Right cardiac atrium (tissue), 5 donors: ENCODE results near the gene KDM4C. TPM values are rescaled to one million over a fixed set of nuclear protein-coding genes. Genes with fewer than 3 reads are reported as not detected.

ENCODE experiments used
- ATAC-seq, 2 donors: fragments of 200-7000 bp; cut with Tn5 transposase; one replicate each; pipeline versions ENCODE4 v1.8.0 to v1.9.1; 2020; ENCODE audit warnings: moderate library complexity in 2 of 2, mild to moderate bottlenecking in 1 of 2
- DNase-seq, 3 donors: peaks; one replicate each; pipeline ENCODE4 v3.0.0-alpha.2; 2020
- H3K27ac ChIP-seq: one replicate; pipeline ENCODE4 v1.5.1; 2013; ENCODE audit warnings: mild to moderate bottlenecking, low read length, control low read depth, moderate library complexity
- H3K27me3 ChIP-seq: one replicate; pipeline ENCODE4 v1.6.1; 2013; ENCODE audit not compliant: control insufficient read depth, insufficient read depth
- H3K4me1 ChIP-seq: one replicate; pipeline ENCODE4 v1.6.1; 2013; ENCODE audit warnings: low read length; ENCODE audit not compliant: control insufficient read depth, insufficient read depth
- H3K4me3 ChIP-seq: one replicate; pipeline ENCODE4 v1.5.1; 2013; ENCODE audit warnings: low read length, control low read depth
- H3K9me3 ChIP-seq: one replicate; pipeline ENCODE4 v1.6.1; 2013; ENCODE audit warnings: low read length; ENCODE audit not compliant: control insufficient read depth
- WGBS: extraction: QIAGEN DNeasy Blood & Tissue Kit; methylation state at CpG from one replicate; pipeline ENCODE4 v1.1.7; 2013; 5-methylcytosine and 5-hydroxymethylcytosine counted together
- intact Hi-C, 4 donors: fragments of 100-400 bp; cut with DNase I; formaldehyde crosslinking; loops; one replicate each; pipeline versions ENCODE4 v1.11.0 to v1.14.0; 2022 to 2023
- polyA plus RNA-seq: library from polyadenylated mRNA; stranded (reverse); fragments of 200-250 nt; gene quantifications from one replicate; pipeline ENCODE4 v1.2.3, GENCODE V29; 2013
- total RNA-seq, 4 donors: library from RNA; stranded (reverse); fragmentation: NEBNext Ultra II Directional; extraction: Animal tissue kit (Norgen Biotek cat#: 25700); gene quantifications; one replicate each; pipeline ENCODE4 v1.2.1, GENCODE V29; 2021
- donor health status: healthy with polysubstance abuse.
- donor health status: DM: no; HTN: yes; CAD: no.
- donor health status: DM: no; HTN: no; CAD: no.
- donor health status: DM: no; HTN: yes; CAD: no; lungs with severe emphysema.
- donor health status: DM: yes; HTN: yes; CAD: no.

The KDM4C gene
- total and polyA plus RNA-seq, 5 donors = 6.4 to 20.6 (median 17.1) TPM

- intact Hi-C loops = no loop called here
- no peaks in the 10 kb centered on the region for H3K9me3 ChIP-seq
- WGBS = 74% methylated on average over 3 of the region's 3 CpGs
- DNase-seq = no peak
- H3K4me1 ChIP-seq = peaks cover 4% of the 10 kb centered on the region
- no peaks in the 10 kb centered on the region for H3K27me3 ChIP-seq
- no peak overlapping the region for H3K27ac ChIP-seq
- peak in 1 of 2 donors; percentile 49 for ATAC-seq
- no peak overlapping the region for H3K4me3 ChIP-seq
These were observed 340.3 kb downstream of the KDM4C start for GRCh38 chr9:7097785-7098752.

- no peak overlapping the region for H3K4me3 ChIP-seq
- DNase-seq (no peak), ATAC-seq (no peak)
- no peaks in the 10 kb centered on the region for H3K9me3 ChIP-seq
- H3K27ac ChIP-seq = no peak overlapping the region
- no peaks in the 10 kb centered on the region for H3K4me1 ChIP-seq
- intact Hi-C loops = no loop called here
- H3K27me3 ChIP-seq = no peaks in the 10 kb centered on the region
- whole genome bisulfite sequencing = 79% methylated on average over 7 of the region's 7 CpGs
These were observed 345.6 kb downstream of the KDM4C start for GRCh38 chr9:7103367-7103766.

GRCh38 chr9:7103771-7104170 is 346.0 kb downstream of the KDM4C start:
- H3K27ac ChIP-seq = no peak overlapping the region
- no peaks in the 10 kb centered on the region for H3K9me3 ChIP-seq
- H3K4me3 ChIP-seq = no peak overlapping the region
- WGBS = 82% methylated on average over 6 of the region's 6 CpGs
- H3K4me1 ChIP-seq = no peaks in the 10 kb centered on the region
- DNase-seq (no peak), ATAC-seq (no peak)
- intact Hi-C loops = no loop called here
- H3K27me3 ChIP-seq = no peaks in the 10 kb centered on the region

GRCh38 chr9:7104625-7105024 is 346.9 kb downstream of the KDM4C start:
- Histone ChIP-seq H3K4me1 (no peaks in the 10 kb centered on the region), H3K27me3 (no peaks in the 10 kb centered on the region), H3K9me3 (no peaks in the 10 kb centered on the region), H3K4me3 (no peak overlapping the region), H3K27ac (no peak overlapping the region)
- WGBS = 48% methylated on average over 2 of the region's 2 CpGs
- ATAC-seq = peak in 1 of 2 donors; percentile 48
- intact Hi-C loops = no loop called here
- DNase-seq = peak in 1 of 3 donors; percentile 50

- intact Hi-C loops = no loop called here
- 72% methylated on average over 2 of the region's 2 CpGs for WGBS
- Histone ChIP-seq H3K4me1 (no peaks in the 10 kb centered on the region), H3K27me3 (no peaks in the 10 kb centered on the region), H3K27ac (no peak overlapping the region), H3K9me3 (no peaks in the 10 kb centered on the region), H3K4me3 (no peak overlapping the region)
- no peak for ATAC-seq
- DNase-seq = no peak
These were observed 347.3 kb downstream of the KDM4C start for GRCh38 chr9:7105095-7105494.

GRCh38 chr9:7108936-7109335 is 351.2 kb downstream of the KDM4C start:
- H3K9me3 ChIP-seq = no peaks in the 10 kb centered on the region
- no peak overlapping the region for H3K4me3 ChIP-seq
- no peak for ATAC-seq
- intact Hi-C loops = no loop called here
- no peaks in the 10 kb centered on the region for H3K27me3 ChIP-seq
- no peak for DNase-seq
- no peaks in the 10 kb centered on the region for H3K4me1 ChIP-seq
- H3K27ac ChIP-seq = no peak overlapping the region

- intact Hi-C loops = no loop called here
- ATAC-seq (no peak), DNase-seq (no peak)
- H3K4me3 ChIP-seq = no peak overlapping the region
- no peaks in the 10 kb centered on the region for H3K4me1 ChIP-seq
- 94% methylated on average over 3 of the region's 3 CpGs for WGBS
- H3K27ac ChIP-seq = no peak overlapping the region
- no peaks in the 10 kb centered on the region for H3K9me3 ChIP-seq
- H3K27me3 ChIP-seq = no peaks in the 10 kb centered on the region
These were observed 353.6 kb downstream of the KDM4C start for GRCh38 chr9:7111413-7111812.

GRCh38 chr9:7115606-7116005 is 357.8 kb downstream of the KDM4C start:
- ATAC-seq (no peak), DNase-seq (no peak)
- no peak overlapping the region for H3K4me3 ChIP-seq
- no peaks in the 10 kb centered on the region for H3K9me3 ChIP-seq
- H3K4me1 ChIP-seq = no peaks in the 10 kb centered on the region
- WGBS = 60% methylated on average over 1 of the region's 1 CpG
- intact Hi-C loops = no loop called here
- no peak overlapping the region for H3K27ac ChIP-seq
- H3K27me3 ChIP-seq = no peaks in the 10 kb centered on the region

- DNase-seq (no peak), ATAC-seq (no peak)
- intact Hi-C loops = no loop called here
- 85% methylated on average over 6 of the region's 6 CpGs for WGBS
- Histone ChIP-seq H3K27ac (no peak overlapping the region), H3K4me3 (no peak overlapping the region), H3K4me1 (no peaks in the 10 kb centered on the region), H3K27me3 (no peaks in the 10 kb centered on the region), H3K9me3 (no peaks in the 10 kb centered on the region)
These were observed 360.1 kb downstream of the KDM4C start for GRCh38 chr9:7117676-7118561.

GRCh38 chr9:7118633-7119032 is 360.9 kb downstream of the KDM4C start:
- no peak overlapping the region for H3K27ac ChIP-seq
- no peak for DNase-seq
- intact Hi-C loops = no loop called here
- no peak for ATAC-seq
- no peaks in the 10 kb centered on the region for H3K4me1 ChIP-seq
- no peak overlapping the region for H3K4me3 ChIP-seq
- no peaks in the 10 kb centered on the region for H3K27me3 ChIP-seq
- WGBS = 90% methylated on average over 6 of the region's 6 CpGs
- H3K9me3 ChIP-seq = no peaks in the 10 kb centered on the region

GRCh38 chr9:7119612-7120011 is 361.8 kb downstream of the KDM4C start:
- ATAC-seq (no peak), DNase-seq (no peak)
- H3K9me3 ChIP-seq = no peaks in the 10 kb centered on the region
- H3K27ac ChIP-seq = no peak overlapping the region
- no peaks in the 10 kb centered on the region for H3K27me3 ChIP-seq
- no peak overlapping the region for H3K4me3 ChIP-seq
- no peaks in the 10 kb centered on the region for H3K4me1 ChIP-seq
- intact Hi-C loops = no loop called here
